ENCODE data around the gene A3GALT2.

The A3GALT2 gene

GRCh38 chr1:33350611-33351280, 29.8 kb upstream of the A3GALT2 start:
- DNase-seq (ENCODE audit: low read depth) = no peak

DNA sequence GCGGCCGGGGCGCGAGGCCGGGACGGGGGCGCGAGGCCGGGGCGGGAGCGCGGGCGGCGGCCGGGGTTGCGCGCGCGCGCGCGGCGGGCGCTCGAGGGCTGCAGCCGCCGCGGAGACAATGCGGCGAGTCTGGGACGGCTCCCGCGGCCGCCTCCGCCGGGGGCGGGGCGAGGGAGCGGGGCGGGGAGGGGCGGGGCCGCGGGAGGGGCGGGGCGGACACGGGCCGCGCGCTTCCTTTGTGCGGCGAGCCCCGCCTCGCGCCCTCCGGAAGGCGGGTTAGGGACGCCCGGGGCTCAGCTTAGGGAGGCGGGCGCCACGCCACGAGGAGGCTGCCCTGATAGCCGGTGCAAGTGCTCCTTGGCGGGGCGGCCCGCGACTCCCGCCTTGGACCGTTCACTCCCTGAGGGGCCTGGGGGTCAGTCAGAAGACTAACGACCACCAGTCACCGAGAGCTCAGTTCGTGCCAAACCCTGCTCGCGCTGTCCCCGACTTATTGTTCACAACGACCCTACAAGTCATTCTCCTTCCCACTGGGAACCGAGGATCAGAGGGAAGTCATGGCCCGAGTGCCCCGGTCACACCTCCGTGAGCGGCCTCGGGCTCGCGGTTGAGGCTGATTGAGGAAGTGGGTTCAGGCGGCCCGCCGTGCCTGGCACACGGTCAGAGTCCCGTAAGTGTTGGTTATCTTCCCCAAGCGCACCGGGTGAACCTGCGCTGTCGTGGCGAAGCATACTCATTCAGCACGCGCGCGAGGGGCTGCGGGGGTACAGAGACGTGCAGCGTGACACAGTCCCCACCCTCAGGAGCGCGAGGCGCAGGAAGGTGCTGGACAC, 29.1 kb upstream of the A3GALT2 start:
- DNase-seq (ENCODE audit: low read depth) = peak; percentile 84

- DNase-seq (ENCODE audit: low read depth) = peak; percentile 44
These were observed 28.3 kb upstream of the A3GALT2 start for GRCh38 chr1:33349081-33349759.

- peak; percentile 14 for DNase-seq (ENCODE audit: low read depth)
These were observed 27.8 kb upstream of the A3GALT2 start for GRCh38 chr1:33348676-33349080.

- no peak for DNase-seq (ENCODE audit: low read depth)
These were observed 27.3 kb upstream of the A3GALT2 start for GRCh38 chr1:33348194-33348593.

DNA sequence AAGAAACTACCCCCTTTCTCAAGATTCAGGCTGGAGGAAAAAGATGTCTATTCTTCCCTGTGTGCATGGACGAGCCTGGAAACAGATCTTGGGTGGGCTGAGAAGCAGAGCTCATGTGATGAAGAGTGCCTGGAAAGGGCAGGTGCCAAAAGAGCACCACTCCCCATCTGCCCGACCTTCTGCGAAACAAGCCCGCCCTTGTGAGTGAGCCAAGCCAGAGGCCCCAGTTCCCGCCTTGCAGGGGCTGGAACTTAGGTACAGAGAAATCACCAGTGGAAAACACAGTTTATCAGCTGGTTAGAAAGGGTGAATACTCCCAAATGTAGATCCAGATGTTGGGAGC, 26.7 kb upstream of the A3GALT2 start:
- DNase-seq (ENCODE audit: low read depth) = no peak

DNA sequence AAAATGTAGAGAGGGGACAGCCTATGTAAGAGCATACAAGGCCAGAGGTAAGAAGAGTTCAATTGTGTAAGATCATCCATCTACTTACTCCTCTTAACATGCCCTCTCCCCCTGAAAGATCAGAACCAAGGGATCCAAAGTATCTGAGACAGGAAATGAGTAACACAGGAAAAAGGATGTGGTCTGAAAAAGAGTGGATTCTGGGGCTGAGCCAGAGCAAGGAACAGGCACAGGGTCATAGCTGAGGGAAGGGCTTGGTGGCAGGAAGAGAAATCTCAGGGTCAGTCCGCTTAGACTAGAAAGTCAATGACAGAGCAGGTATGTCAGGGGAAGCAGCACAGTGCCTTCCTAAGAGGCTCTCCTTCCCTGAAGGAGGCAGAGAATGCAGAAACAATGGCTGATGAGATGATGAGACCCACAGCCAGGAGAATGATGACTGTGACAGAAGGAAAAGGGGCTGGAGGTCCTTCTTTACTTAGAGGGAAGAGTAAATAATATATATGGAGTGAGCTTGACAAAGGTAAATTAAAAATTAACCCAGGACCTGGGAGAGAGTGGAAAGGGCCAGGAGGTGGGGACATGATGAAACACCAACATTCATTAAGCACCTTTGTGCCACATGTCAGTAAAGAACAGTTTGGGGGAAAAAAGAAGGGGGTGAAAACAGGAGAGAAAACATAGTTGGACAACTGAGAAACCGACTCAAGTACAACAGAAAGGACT, 26.2 kb upstream of the A3GALT2 start:
- DNase-seq (ENCODE audit: low read depth) = no peak

- DNase-seq (ENCODE audit: low read depth) = no peak
These were observed 25.6 kb upstream of the A3GALT2 start for GRCh38 chr1:33346533-33346926.

- no peak for DNase-seq (ENCODE audit: low read depth)
These were observed 24.1 kb upstream of the A3GALT2 start for GRCh38 chr1:33344896-33345560.

GRCh38 chr1:33343539-33343938, 22.6 kb upstream of the A3GALT2 start:
- no peak for DNase-seq (ENCODE audit: low read depth)

- DNase-seq (ENCODE audit: low read depth) = no peak
These were observed 21.3 kb upstream of the A3GALT2 start for GRCh38 chr1:33342041-33342723.

DNA sequence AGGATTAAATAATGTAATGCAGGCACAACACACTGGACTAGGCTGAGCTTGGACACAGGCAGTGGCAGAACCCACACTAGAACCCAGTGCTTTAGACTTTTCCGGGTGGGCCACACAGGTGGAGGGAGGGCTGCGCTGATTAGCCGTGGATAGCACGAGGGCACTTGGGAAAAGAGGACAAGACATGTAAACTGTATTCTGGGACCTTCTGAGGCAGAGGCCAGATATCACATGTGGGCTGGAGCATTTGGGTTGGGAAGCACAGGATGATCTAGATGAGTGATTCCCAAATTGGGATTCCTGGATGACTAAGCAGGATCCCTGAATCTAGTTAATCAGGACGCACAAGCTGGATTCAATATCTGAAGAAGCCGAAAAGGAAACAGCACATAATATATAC, 20.3 kb upstream of the A3GALT2 start:
- DNase-seq (ENCODE audit: low read depth) = no peak

DNA sequence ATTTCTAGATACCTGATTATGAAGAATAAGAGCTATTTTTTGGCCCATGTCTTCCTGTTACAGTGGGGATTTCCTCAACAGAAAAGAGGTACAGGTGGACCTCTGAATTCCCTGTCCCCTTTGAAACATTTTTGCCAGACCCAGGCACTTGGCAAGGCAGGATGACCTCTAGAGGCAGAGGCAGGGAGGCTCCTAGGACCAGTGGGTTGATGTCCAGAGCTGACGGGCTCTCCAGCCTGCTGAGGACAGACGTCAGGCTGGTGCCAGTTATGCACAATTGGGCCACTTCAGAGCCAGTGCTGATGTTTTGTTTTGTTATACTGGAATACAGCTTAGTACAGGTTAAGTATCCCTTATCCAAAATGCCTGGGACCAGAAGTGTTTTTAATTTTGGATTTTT, 18.5 kb upstream of the A3GALT2 start:
- DNase-seq (ENCODE audit: low read depth) = no peak

DNA sequence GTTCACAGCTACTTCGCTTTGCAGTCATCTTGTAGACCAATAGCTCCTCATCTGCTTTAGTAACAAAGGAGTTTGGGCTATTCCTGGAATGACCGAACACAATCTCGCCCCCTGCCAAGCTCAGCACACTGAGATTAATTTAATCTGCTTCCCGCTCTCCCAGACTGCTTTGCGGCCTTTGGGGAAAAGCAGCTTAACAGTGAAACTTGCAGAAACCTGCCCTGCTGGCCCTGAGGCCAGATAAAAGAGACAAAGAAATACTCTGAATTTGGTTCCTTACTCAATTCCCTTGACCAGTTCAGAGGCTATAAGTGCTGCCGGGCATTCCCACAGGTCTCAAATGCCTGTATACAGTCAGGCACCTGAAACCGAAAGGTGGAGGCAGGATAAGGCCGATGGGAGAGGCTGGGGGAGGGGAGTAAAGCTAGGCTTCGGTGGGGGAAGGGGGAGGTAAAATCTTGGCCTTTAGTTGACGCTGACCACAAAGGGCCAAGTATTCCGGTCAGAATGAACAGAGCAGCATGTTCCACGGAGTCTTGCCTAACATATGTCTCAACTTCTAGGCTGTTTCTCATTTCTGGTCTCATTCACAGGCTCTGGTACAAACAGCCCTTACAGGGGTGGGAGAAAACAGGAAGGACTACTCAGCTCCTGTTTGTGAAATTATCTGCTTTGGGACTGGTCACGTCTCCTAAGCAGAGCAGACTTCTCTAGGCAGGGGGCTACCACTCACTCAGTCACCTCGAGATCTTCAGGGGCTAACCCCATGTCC, 17.7 kb upstream of the A3GALT2 start:
- DNase-seq (ENCODE audit: low read depth) = no peak

GRCh38 chr1:33338048-33338439, 17.1 kb upstream of the A3GALT2 start:
- no peak for DNase-seq (ENCODE audit: low read depth)

DNA sequence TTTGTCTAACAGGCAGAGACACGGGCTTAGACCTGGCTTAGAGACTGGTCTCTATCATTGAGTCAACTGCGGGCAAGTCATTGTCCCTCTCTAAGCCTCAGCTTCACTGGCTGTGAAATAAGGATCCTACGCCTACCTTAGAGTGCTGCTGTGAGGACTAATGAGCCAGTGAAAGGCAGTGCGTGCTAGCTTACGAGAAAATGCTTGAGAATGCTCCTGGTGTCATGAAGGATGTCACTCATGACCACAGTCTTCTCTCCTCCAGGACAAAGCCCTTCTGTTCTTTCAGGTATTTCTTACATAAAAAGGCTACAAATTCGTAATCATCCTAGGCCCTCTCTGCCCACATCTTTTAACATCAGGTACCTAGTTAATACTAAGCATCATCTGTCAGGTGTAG, 16.5 kb upstream of the A3GALT2 start:
- no peak for DNase-seq (ENCODE audit: low read depth)

- no peak for DNase-seq (ENCODE audit: low read depth)
These were observed 15.7 kb upstream of the A3GALT2 start for GRCh38 chr1:33336580-33336979.

- DNase-seq (ENCODE audit: low read depth) = no peak
These were observed 14.1 kb upstream of the A3GALT2 start for GRCh38 chr1:33335020-33335419.

DNA sequence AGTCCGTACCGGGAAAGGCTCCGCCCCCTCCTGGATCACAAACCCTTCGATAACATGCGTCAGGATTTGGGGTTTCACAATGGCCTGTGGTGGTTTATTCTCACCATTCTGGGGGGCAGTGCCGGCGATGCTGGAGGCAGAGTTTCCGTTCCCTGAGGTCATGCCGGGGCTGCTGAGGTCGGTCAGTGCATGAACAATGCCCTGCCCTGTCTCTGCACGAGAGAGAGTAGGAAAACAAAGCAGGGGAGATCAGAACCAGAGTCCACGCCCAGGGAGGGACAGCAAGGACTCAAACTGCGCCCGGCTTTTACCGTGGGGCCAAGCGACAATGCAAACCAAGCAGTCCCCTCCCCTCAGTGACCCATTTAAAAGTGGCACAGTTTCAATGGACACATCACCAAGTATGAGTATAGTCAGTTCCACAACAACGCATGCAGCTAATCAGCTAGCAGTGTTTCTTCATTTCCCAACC, 13.2 kb upstream of the A3GALT2 start:
- no peak for DNase-seq (ENCODE audit: low read depth)

DNA sequence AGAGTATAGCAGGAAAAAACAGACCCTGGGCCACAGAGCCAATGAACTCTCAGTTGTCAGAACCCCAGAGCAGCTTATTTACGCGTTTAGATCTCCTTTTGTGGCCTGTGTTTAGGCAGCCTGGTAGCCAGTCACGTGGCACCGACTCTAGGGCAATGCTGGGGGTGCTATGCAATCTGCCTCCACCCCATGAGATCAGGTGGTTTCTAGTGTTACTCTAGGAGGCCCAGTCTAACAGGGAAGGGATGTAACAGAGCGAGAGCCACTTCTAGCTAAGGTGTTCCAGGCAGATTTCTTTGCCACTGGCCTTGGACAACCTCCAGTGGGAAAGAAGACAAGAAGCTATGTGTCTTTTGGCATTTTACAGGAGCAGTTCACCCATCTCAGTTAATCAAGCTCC, 12.0 kb upstream of the A3GALT2 start:
- DNase-seq (ENCODE audit: low read depth) = no peak

Data from activated T-cell treated with anti-CD3 and anti-CD28 coated beads for 48 hours (primary cell).